GM21619 (cell line): ENCODE data around the gene CDK5RAP2.
"Not testable (repeated sequence)": the region's sequence is repeated elsewhere in the genome, so short reads cannot be mapped to it uniquely, and the experiment has no call there.

Experiments
- ATAC-seq: cut with Tn5 transposase; IDR thresholded peaks from one replicate; pipeline ENCODE4 v1.9.1; 2021; ENCODE audit not compliant: unreplicated experiment

The CDK5RAP2 gene

DNA sequence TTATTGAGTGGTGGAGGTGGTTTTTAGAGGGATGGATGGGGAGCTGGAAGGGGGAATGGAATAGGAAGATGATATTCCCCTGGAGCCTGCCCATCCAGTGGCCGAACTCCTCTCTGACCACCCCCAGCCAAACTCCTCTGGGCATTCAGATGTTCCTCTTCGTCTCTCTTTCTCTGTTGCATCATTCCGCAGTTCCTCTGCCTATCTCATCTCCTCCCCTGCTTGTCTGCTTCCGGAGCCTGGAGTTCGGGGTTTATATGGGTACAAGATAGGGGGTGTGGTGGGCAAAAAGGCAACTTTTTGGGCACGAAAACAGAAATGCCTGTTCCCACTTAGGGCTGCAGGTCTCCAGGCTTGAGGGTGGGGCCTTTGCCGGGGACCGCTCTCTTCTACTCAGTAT, 12.2 kb upstream of the CDK5RAP2 start:
- no peak for ATAC-seq

DNA sequence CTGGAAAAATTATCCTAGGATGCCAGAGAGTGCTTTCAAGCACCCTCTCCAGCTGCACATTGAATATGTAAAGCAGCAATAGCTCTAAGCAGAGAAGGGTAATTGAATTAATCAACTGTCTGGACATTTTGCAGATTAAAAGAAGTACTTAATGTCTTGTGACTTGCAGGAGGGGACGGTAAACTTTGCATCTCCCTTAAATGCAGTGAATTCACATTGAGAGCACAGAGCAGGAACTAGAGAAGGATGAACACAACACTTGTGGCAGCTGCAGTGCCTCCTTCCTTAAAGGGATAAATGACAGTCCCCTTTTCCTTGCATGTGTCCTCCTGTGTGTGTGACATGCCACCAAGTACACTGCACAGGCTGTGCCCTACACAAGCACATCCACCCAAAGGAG, 7.4 kb upstream of the CDK5RAP2 start:
- ATAC-seq = no peak

DNA sequence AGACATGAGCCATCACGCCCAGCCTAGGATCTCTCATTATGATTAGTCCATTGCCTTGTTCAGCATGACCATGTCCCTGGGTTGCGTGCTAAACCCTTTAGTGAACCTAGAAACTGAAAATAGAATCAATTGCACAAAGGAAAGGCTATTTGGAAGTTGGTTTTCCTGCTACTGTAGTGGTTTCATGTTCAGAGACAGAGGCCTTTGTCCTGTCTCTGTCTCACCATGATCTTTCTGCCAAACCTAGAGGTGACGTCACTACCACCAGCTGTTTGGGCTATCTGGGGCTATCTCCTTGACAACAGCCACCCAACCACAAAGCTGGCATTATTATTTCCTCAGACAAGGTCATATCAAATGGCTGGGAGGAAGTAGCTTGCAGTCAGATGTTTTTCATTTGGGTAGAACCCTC, 4.0 kb upstream of the CDK5RAP2 start:
- ATAC-seq = peak; percentile 33

DNA sequence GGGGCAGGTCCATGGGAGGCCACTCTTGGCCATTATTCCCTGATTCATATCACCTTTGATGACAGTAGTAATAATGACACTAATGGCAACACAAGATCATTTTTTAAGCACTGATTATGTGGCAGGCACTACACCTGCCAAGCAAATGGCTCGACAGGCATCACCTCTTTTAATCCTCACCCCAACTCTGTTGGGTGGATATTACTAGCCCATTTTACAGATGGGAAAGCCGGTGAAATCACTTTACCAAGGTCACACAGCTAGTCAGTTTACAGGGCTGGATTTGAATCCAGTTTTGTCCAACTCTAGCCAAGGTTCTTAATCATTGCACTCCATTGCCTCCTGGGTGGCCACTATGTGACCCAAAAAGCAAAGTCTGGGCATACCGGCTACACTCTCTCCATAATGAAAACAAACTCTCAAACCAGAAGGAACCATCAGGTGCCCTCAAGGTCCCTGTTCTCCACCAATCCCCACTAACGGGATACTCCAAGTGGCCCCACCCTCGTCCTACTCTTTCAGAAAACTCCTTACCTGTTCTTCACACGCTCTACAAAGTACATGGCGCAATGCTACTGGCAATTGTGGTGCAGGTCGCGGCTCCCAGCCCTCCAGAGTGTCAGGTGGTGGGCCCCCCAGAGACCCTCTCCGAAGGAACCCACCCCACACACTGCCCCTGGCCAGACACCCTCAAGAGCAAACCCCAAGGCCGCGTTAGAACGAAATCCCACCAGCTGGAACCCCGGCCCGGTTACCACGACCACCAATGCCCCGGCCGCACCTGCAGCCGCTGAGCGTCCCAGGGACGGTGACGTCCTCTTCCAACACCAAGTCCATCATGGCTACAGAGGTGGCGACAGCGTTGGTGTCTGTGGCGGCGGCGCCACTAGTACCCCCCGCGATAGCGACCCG, 572 bp downstream of the CDK5RAP2 start:
- ATAC-seq = peak; percentile 35

DNA sequence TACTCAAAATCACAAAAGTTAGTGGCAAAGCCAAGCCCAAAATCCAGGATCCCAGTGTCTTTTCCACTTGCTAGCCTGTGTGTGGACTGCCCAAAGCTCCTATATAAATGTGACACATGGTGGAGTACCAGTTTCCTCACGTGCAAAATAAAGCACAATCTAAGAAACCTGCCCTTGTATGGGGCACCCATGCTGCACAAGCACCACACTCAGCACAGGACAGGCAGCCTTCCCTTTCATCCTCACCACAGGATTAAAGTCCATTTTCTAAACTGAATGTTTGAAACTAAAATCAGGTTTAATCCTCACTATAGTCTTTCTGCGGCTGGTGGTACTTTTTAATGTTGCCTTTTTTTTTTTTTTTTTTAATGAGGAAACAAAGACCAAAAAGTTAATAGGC, 5.5 kb downstream of the CDK5RAP2 start:
- ATAC-seq = no peak

DNA sequence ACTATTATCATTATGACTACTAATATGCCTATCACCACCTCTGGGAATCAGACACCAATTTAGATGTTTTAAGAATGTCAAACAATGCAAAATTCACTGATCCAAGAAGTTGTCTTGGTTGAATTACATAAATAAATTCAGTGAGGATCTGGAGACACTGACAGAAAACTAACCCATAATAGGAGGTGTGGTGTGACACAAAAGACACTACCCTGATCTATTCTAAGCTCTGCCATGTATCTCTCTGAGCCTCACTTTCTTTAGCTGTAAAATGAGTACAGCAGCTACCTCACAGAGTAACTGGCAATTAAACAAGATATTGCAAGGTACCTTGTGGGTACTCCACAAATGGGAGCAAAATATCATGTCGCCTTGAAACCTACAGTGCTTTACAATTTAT, 7.5 kb downstream of the CDK5RAP2 start:
- no peak for ATAC-seq

DNA sequence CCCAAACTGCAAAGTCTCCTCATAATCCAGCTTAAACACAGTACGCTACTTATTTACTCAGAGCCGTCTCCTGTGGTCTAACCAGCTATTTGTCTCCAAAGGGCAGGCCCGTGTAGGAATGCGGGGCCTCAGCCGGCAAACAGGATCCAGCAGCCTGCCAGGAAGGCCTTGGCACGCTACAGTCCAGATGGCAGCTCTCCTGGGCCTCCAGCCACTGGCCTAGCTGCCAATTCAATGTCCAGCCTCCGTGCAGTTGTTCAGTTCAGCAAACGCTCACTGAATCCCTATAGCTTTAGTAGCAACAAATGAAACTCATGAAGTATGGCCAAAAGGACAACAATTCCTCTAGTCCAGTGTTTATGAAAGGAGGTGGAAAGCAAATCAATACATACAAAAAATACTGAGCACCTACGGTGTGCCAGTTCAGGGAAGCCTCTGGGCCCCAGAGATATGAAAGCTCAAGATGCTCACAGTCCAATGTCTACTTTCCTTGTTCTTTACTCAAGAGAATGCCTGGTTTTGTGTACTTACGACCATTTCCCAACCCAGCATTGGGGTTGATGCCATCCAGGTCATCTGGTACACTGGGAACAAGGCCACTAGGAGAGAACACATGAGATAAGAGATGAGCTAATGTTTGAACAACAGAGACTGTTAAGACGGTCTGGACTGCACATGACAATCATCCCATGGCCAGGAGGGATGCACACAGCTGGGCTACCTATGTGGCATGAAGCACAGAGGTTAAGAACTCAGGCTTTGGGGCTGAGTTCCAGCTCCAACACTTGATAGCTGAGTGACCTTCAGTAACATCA, 8.3 kb downstream of the CDK5RAP2 start:
- no peak for ATAC-seq

DNA sequence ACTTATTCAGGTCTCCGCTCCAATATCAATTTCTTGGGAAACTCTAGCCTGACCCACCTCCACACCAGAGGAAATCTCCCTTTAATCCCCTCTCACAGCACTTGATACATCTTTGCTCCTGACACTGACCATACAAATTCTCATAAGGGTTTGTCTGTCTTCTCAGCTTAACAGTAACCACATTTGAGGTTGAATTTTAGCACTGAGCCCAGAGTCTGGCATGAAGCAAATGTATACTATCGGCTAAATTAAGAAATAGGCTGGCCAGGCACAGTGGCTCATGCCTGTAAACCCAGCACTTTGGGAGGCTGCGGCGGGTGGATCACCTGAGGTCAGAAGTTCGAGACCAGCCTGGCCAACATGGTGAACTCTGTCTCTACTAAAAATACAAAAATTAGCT, 9.7 kb downstream of the CDK5RAP2 start:
- ATAC-seq = no peak

DNA sequence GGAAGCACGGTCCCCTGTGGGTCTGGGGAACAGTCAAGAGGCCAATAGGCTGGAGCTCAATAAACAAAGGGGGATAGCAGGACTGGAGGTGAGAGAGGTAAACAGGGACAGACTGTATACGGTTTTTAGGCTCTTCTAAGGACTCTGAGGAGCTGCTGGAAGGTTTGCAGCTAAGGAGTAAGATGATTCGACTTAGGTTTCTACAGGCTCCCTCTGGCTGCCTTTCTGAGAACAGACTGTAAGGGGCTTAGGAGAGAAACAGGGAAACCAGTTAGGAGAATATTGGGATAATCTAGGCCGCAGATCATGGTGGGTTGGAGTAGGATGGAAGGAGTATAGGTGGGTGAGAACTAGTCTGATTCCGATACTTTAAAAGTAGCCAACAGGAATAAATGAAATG, 10.4 kb downstream of the CDK5RAP2 start:
- no peak for ATAC-seq

DNA sequence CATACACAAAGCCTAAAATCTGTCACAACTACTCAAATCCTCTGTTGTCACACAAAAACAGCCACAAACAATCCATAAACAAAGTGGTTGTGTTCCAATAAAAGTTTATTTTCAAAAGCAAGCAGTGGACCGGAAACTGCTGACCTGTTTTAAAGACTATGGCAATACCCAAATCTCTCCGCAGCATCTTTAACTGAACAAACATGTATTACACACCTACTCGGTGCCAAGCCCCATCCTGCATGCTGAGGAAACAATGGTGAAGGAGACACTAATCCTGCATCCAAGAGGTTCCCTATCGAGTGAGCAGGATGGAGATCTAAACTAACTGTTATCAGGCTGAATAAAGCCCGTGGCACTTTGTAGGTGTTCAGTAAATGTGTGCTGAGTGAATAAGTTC, 11.2 kb downstream of the CDK5RAP2 start:
- no peak for ATAC-seq

DNA sequence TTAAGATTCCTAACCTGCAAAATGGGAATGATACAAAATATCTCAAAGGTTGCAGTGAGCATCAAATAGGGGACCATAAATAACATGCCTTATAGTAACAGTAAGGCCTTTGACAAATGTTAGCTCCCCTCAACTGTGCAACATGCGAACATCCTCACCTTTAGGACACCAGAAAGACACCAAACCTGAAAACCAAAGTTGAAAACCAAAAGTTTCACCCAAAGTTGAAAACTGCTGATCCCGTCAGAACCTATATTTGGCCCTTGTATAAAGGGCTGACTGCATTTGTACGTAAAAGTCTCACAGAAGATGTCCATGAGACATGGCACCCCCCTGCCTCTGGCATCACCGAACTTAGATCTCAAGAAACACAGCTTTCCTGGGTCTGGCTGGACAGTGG, 12.1 kb downstream of the CDK5RAP2 start:
- ATAC-seq = no peak

DNA sequence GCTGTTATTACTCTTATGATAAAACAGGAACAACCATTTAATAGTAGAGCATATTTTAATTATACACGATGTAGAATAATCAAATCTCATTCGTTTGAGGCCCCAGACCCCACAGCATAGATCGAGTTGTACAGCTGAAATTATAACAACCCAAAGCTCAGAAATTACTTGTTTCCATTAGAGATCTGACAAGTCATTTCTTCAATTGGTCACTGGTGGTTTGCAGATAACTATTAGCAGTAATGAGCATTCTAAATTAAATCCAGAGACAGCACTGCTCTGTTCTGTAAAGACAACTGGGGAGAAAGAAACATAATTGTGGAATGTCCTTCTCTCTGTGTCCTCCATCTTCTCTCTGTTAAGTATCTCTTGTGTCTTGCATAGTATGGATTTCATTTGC, 12.9 kb downstream of the CDK5RAP2 start:
- ATAC-seq = no peak

DNA sequence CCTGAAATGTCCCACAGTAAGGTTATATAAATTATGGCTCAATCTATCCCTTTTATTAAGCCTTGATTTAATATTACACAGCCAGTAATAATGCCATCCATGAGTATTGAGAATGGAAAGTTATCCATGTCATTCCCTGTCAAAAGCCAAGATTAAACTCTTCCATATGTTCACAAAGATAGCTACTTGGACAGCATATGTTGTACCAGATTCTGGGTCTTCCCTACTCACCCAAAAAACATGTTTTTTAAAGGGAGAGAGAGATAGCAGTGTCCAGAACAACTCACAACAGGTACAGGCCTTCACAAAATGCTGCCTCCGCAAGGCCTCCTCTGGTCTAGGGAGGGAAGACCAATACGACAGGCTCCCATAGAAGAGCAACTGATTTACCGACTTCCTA, 15.4 kb downstream of the CDK5RAP2 start:
- no peak for ATAC-seq

DNA sequence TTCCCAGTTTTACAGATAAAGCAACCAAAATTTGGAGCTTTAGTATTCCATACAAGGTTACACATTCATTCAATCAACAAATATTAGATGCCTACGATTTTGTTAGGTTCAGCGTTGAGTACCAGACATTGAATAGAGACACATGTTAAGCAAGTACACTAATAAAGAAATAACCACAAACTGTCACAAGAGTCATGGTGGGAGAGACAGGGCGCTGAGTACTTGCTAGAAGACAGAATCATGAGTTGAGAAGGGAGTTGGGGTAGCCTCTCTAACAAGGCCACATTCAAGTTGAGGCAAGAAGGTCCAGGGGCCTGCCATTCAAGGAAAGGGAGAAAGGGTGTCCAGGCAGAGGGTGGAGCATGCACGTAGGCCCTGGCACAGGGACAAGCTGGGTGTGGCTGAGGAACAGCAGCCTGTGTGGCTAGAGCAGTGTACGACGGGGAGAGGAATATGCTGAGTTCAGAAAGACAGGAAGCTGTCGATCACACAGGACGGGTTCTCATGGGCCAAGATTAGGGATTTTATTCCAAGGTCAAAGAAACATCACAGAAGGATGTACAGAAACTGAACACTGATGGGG, 17.0 kb downstream of the CDK5RAP2 start:
- ATAC-seq = no peak

DNA sequence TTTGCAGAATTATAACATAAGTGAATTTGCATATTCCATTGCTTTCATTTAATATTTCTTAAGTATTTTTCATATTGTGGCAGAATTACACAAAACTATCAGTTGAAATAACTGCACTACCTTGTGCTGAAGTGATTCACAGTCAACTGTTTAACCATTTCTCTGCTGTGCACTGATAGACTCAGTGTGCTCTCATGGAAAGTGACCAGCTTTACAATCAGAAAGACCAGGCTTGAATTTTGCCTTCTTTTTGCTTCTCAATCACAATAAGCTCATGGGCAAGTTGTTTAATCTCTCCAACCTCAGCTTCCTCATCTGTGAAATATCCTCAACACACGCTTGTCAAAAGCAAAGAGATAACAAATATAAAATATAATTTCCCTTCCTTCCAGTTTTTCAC, 18.3 kb downstream of the CDK5RAP2 start:
- no peak for ATAC-seq

DNA sequence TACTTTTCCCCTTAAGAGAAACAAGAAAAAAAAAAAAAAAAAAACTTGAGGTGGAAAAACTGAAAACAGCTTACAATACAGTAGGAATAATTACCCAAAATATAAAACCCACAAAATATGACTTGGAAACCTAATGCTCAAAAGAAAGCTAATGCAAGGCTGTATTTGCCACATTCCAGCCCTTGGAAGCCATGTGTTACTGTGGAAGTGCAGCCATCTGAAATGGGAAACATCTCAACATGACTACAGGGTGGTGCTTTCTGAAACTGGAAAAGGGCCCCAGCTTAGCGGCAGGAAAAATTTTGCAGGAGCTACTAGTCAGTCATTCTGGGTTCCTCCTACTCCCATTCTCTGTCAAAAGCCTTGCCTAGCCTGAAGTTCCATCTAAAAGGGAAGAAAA, 20.4 kb downstream of the CDK5RAP2 start:
- ATAC-seq = no peak

DNA sequence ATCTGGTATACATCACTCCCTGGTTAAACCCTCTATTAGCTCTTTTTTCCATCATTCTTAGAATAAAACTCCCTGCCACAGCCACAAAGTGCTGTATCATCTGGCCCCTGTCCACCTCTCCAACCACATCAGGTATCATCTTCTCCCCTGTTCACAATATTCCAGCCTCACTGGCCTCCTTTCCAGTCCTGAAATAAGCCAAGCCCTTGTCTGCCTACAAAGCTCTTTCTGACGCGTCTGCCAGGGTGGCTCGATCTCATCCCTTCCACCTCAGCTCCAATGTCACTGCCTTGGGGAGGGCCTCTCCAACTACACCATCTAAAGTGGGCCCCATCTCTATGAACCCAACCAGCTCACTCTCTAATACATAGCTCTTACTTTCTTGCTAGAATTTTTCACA, 21.5 kb downstream of the CDK5RAP2 start:
- ATAC-seq = no peak

DNA sequence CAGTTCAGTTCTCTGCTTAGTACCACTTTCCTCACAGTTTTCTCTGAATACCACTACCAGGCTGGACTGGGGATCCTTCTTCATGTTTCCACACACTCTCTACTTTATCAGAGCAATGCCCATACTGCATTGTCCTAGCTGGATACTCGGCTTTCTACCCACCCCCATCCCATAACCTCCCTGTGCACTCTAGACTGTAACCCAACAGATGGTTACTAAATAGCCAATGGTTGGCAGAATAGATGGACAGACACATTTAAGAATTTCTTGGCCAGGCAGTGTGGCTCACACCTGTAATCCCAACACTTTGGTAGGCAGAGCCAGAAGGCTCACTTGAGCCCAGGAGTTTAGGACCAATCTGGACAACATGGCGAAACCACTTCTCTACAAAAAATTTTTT, 22.8 kb downstream of the CDK5RAP2 start:
- ATAC-seq = no peak

DNA sequence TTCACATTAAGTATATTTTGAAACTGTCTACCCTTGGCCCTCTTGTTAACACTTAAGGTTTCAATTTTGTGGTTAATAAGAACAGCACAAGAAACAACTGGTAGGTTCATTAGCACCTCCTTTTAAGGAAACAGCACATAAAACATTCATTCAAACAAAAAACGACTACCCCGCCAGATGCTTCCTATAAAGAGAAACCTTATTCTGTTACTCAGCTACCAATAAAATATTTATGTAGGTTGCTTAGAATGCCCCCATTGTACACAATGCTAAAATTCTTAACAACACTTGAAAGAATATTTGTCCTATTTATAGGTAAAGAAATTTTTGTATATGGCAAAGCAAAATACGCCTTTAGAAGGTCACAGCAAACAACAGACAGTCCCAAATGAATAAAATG, 23.2 kb downstream of the CDK5RAP2 start:
- no peak for ATAC-seq

DNA sequence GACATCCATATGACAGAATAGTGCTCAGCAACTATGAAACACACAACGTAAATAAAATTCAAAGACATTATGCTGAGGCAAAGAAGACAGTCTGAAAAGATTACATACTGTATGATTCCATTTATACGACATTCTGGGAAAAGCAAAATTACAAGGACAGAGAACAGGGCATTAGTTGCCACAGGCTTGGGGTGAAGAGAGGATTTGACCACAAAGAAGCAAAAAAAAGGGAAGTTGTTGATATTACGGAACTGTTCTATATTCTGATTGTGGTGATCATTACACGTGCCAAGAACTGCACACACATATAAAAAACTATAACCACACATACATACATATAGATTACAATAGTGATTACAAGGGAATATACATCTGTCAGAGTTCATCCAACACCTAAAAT, 24.1 kb downstream of the CDK5RAP2 start:
- no peak for ATAC-seq

DNA sequence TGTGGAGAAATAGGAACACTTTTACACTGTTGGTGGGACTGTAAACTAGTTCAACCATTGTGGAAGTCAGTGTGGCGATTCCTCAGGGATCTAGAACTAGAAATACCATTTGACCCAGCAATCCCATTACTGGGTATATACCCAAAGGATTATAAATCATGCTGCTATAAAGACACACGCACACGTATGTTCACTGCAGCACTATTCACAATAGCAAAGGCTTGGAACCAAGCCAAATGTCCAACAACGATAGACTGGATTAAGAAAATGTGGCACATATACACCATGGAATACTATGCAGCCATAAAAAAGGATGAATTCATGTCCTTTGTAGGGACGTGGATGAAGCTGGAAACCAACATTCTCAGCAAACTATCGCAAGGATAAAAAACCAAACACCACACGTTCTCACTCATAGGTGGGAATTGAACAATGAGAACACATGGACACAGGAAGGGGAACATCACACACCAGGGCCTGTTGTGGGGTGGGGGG, 27.7 kb downstream of the CDK5RAP2 start:
- not testable (repeated sequence) for ATAC-seq
